LNCaP clone FGC (cell line): Measurements from ENCODE around the gene AGRN.
"Not testable (repeated sequence)": the region's sequence is repeated elsewhere in the genome, so short reads cannot be mapped to it uniquely, and the experiment has no call there.

ENCODE experiments used
- DNase-seq: peaks from one replicate; pipeline ENCODE4 v3.0.0-alpha.2; 2011; ENCODE audit warnings: low read depth
- H3K4me3 ChIP-seq: 2 replicates; pipeline ENCODE4 v1.5.1; 2011; ENCODE audit warnings: mild to moderate bottlenecking, low read depth, low read length, control low read depth
- CTCF ChIP-seq: IDR thresholded peaks from 2 replicates; pipeline ENCODE4 v1.5.1; 2012; ENCODE audit warnings: mild to moderate bottlenecking; ENCODE audit not compliant: control insufficient read depth, insufficient read depth; ENCODE audit errors: extremely low read depth

The AGRN gene

GRCh38 chr1:1092894-1093609 is 73.1 kb downstream of the AGRN start:
- H3K4me3 ChIP-seq, result no peak overlapping the region
- no peak for DNase-seq
- no peak for TF ChIP-seq CTCF

- no peak overlapping the region for H3K4me3 ChIP-seq
- DNase-seq, result no peak
- no peak for TF ChIP-seq CTCF
Measured at GRCh38 chr1:1093610-1093943, 73.7 kb downstream of the AGRN start.

GRCh38 chr1:1094981-1095380 is 75.1 kb downstream of the AGRN start:
- H3K4me3 ChIP-seq, result no peak overlapping the region
- no peak for TF ChIP-seq CTCF
- DNase-seq, result no peak

GRCh38 chr1:1096136-1096535 is 76.2 kb downstream of the AGRN start:
- not testable (repeated sequence) for H3K4me3 ChIP-seq, DNase-seq

- no peak for DNase-seq
- no peak for TF ChIP-seq CTCF
- H3K4me3 ChIP-seq, result no peak overlapping the region
Measured at GRCh38 chr1:1098681-1099421, 78.9 kb downstream of the AGRN start.

GRCh38 chr1:1099506-1100183 is 79.7 kb downstream of the AGRN start:
- DNase-seq, result no peak
- H3K4me3 ChIP-seq, result no peak overlapping the region
- no peak for TF ChIP-seq CTCF

- no peak for DNase-seq
- H3K4me3 ChIP-seq, result no peak overlapping the region
- TF ChIP-seq CTCF, result no peak
Measured at GRCh38 chr1:1100296-1100695, 80.4 kb downstream of the AGRN start.
